ENCODE results near the gene DRC7.

DNA sequence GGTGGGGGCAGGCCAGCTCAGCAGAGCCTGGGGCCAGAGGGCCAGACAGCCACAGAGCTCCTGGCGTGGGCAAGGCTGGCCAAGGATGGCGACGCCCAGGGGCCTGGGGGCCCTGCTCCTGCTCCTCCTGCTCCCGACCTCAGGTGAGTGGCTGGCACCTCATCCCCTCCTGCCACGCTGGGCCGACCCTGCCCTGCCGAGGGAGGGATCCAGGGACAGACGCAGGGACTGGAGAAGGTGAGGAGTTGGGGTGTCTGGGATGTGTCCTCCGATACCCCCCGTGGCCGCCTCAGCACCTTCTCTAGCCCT is 26.4 kb upstream of the DRC7 start, which contains the start of gene ADGRG3:
- TF ChIP-seq POLR2AphosphoS5 (IDR thresholded peaks at IDR 0.05; ENCODE audit: borderline replicate concordance, low read depth, low read length) (no peak), EZH2 (IDR thresholded peaks at IDR 0.05) (no peak), FOXP2 (optimal IDR thresholded peaks at IDR 0.05; ENCODE audit: control extremely low read depth, extremely low read length, insufficient read depth) (no peak)
